Gastroesophageal sphincter (tissue), 4 donors: ENCODE results near the gene WDHD1. TPM values are rescaled to one million over a fixed set of nuclear protein-coding genes. Genes with fewer than 3 reads are reported as not detected.

ENCODE experiments used
- ATAC-seq: fragments of 150-250 bp; one replicate; pipeline ENCODE4 v1.9.1; 2016; ENCODE audit warnings: mild to moderate bottlenecking, moderate library complexity
- H3K27ac ChIP-seq, 4 donors: fragments of 200-600 bp; sonication (generic) in 3 of 4; 1 replicate in 3 of 4; 2 replicates in 1 of 4; pipeline ENCODE4 v1.5.1; 2016 to 2019
- H3K27me3 ChIP-seq: fragments of 200-600 bp; sonication (generic); one replicate; pipeline ENCODE4 v1.5.1; 2019
- H3K36me3 ChIP-seq, 2 donors: fragments of 200-600 bp; sonication (generic); one replicate each; pipeline ENCODE4 v1.5.1; 2019; ENCODE audit warnings: control low read depth in 1 of 2
- H3K4me1 ChIP-seq, 3 donors: fragments of 200-600 bp; sonication (generic); 1 replicate in 2 of 3; 2 replicates in 1 of 3; pipeline ENCODE4 v1.5.1; 2016 to 2019; ENCODE audit warnings: control low read depth in 2 of 3
- H3K4me3 ChIP-seq, 2 donors: fragments of 200-600 bp; sonication (generic); one replicate each; pipeline ENCODE4 v1.5.1; 2019; ENCODE audit warnings: mild to moderate bottlenecking in 1 of 2, moderate library complexity in 1 of 2
- H3K9me3 ChIP-seq, 3 donors: fragments of 200-600 bp; sonication (generic); one replicate each; pipeline ENCODE4 v1.5.1; 2017 to 2019; ENCODE audit warnings: control low read depth in 2 of 3
- EP300 ChIP-seq: sonication (generic); formaldehyde crosslinking; IDR thresholded peaks from one replicate; pipeline ENCODE4 v1.6.1; 2017; ENCODE audit warnings: antibody characterized with exemption, mild to moderate bottlenecking
- POLR2A ChIP-seq, 2 donors: fragments of 450-650 bp; IDR thresholded peaks; one replicate each; pipeline ENCODE4 v1.6.1; 2017; ENCODE audit warnings: antibody characterized with exemption in 2 of 2, mild to moderate bottlenecking in 2 of 2, moderate library complexity in 1 of 2
- POLR2AphosphoS5 ChIP-seq: sonication (generic); formaldehyde crosslinking; IDR thresholded peaks from one replicate; pipeline ENCODE4 v1.6.1; 2017; ENCODE audit warnings: antibody characterized with exemption
- WGBS, 2 donors: methylation state at CpG; one replicate each; pipeline ENCODE4 v1.1.5; 2018; ENCODE audit warnings: low coverage in 1 of 2; 5-methylcytosine and 5-hydroxymethylcytosine counted together
- total RNA-seq, 4 donors: library from RNA; depleted of rRNA; stranded (reverse); fragments of >200 nt; gene quantifications; one replicate each; pipeline ENCODE4 v1.1.0, GENCODE V29; 2016
- TF ChIP-seq, protein P1 (sequence below), 4 experiments: fragments of 200-600 bp in 2 of 4; fragments of 450-650 bp in 2 of 4; sonication (generic) in 1 of 4; IDR thresholded peaks; one replicate each; pipeline ENCODE4 v1.5.1; 2017 to 2019; ENCODE audit warnings: antibody characterized with exemption in 4 of 4, mild to moderate bottlenecking in 2 of 4, moderate library complexity in 2 of 4

WDHD1 gene
- total RNA-seq, 4 donors from 2014 or later, result 0.47 to 5.3 (median 2.2) TPM

GRCh38 chr14:55000381-55000780 is 26.5 kb downstream of the WDHD1 start:
- Histone ChIP-seq H3K27ac (no peak overlapping the region), H3K4me3 (no peak overlapping the region), H3K27me3 (no peaks in the 10 kb centered on the region), H3K36me3 (peaks cover 0 to 26% of the 10 kb centered on the region in 2 donors), H3K9me3 (no peaks in the 10 kb centered on the region), H3K4me1 (no peaks in the 10 kb centered on the region)
- 94% methylated on average over 3 of the region's 3 CpGs; no CpG with 5 or more reads in 1 of the 2 donors for WGBS, 2 donors
- no peak for ATAC-seq
- TF ChIP-seq POLR2AphosphoS5 (no peak), EP300 (no peak), POLR2A (IDR thresholded peaks at IDR 0.05) (no peak)
- TF ChIP-seq, protein P1, sequence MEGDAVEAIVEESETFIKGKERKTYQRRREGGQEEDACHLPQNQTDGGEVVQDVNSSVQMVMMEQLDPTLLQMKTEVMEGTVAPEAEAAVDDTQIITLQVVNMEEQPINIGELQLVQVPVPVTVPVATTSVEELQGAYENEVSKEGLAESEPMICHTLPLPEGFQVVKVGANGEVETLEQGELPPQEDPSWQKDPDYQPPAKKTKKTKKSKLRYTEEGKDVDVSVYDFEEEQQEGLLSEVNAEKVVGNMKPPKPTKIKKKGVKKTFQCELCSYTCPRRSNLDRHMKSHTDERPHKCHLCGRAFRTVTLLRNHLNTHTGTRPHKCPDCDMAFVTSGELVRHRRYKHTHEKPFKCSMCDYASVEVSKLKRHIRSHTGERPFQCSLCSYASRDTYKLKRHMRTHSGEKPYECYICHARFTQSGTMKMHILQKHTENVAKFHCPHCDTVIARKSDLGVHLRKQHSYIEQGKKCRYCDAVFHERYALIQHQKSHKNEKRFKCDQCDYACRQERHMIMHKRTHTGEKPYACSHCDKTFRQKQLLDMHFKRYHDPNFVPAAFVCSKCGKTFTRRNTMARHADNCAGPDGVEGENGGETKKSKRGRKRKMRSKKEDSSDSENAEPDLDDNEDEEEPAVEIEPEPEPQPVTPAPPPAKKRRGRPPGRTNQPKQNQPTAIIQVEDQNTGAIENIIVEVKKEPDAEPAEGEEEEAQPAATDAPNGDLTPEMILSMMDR (IDR thresholded peaks at IDR 0.05), result no peak

DNA sequence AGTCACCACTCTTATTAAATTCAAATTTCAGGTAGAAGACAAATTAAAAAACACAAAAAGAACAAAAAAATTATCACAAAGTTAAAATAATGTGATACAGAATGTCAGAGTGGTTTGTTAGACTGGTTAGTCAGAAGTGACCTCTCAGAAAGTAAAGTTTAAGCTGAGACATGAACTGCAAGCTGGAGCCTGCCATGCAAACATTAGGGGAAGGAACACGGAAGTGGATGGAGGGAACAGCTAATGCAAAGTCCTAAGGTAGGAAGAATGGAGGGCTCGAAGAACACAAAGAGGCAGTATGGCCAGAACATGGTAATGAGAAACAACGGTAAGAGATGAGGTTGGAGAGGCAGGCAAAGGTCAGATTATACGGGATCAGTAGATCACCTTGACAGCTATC is 41.7 kb downstream of the WDHD1 start:
- Histone ChIP-seq H3K4me1 (no peaks in the 10 kb centered on the region), H3K27ac (no peak overlapping the region), H3K4me3 (no peak overlapping the region), H3K27me3 (no peaks in the 10 kb centered on the region), H3K9me3 (no peaks in the 10 kb centered on the region), H3K36me3 (peaks cover 0 to 7% of the 10 kb centered on the region in 2 donors)
- no peak for ATAC-seq
- no peak for TF ChIP-seq POLR2AphosphoS5
- no peak for TF ChIP-seq POLR2A (IDR thresholded peaks at IDR 0.05)
- TF ChIP-seq EP300, result no peak
- TF ChIP-seq, protein P1 (IDR thresholded peaks at IDR 0.05), result no peak
- WGBS, 2 donors, result 91 to 100% methylated on average over 3 to 4 of the region's 4 CpGs

DNA sequence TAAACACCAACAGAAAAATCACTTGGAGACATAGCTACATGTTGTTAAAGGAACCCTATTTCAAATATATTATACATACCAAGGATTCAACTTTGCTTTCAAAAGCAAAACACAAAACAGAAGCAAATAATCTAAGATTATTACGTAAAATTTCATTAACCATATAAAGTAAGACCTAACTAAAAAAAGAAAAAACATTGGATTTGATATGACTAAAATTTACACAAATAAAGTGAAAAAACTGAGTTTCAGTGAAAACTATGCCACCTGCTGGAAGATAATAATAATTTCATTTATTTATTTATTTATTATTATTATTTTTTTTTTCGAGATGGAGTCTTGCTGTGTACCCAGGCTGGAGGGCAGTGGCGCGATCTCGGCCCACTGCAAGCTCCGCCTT is 45.2 kb downstream of the WDHD1 start:
- H3K36me3 ChIP-seq, result peaks cover 0 to 7% of the 10 kb centered on the region in 2 donors
- H3K4me1 ChIP-seq, result no peaks in the 10 kb centered on the region
- H3K27ac ChIP-seq, result no peak overlapping the region
- no peaks in the 10 kb centered on the region for H3K27me3 ChIP-seq
- no peak overlapping the region for H3K4me3 ChIP-seq
- H3K9me3 ChIP-seq, result no peaks in the 10 kb centered on the region
- WGBS, 2 donors, result 67 to 83% methylated on average over 2 to 6 of the region's 6 CpGs
- ATAC-seq, result no peak
- TF ChIP-seq POLR2AphosphoS5 (no peak), EP300 (no peak), POLR2A (IDR thresholded peaks at IDR 0.05) (no peak)
- TF ChIP-seq, protein P1 (IDR thresholded peaks at IDR 0.05), result no peak

GRCh38 chr14:54979039-54979438 is 47.9 kb downstream of the WDHD1 start:
- TF ChIP-seq POLR2AphosphoS5, result no peak
- TF ChIP-seq, protein P1 (IDR thresholded peaks at IDR 0.05), result no peak
- TF ChIP-seq POLR2A (IDR thresholded peaks at IDR 0.05), result no peak
- TF ChIP-seq EP300, result no peak
- Histone ChIP-seq H3K9me3 (no peaks in the 10 kb centered on the region), H3K27ac (no peak overlapping the region), H3K27me3 (no peaks in the 10 kb centered on the region), H3K36me3 (peaks cover 0 to 1% of the 10 kb centered on the region in 2 donors), H3K4me3 (no peak overlapping the region), H3K4me1 (no peaks in the 10 kb centered on the region)
- ATAC-seq, result no peak
- WGBS, 2 donors, result 67 to 100% methylated on average over 1 to 3 of the region's 3 CpGs

DNA sequence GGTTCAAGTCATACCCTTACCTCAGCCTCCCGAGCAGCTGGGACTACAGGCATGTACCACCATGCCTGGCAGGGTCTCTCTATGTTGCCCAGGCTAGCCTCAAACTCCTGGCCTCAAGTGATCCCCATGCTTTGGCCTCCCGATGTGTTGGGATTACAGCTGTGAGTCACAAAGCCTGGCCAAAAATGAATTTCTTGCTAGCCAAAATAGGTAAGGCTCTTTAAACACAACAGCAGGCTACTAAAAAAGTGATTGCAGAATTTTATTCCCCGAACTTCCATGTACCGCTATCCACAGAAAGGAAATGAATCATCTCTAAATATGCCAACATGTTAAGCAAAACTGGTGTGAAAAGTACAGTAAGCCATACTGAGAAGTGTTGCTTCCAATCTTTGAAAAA is 50.6 kb downstream of the WDHD1 start:
- 72 to 80% methylated on average over 3 to 4 of the region's 4 CpGs for WGBS, 2 donors
- no peak overlapping the region for H3K4me3 ChIP-seq
- H3K27ac ChIP-seq, result no peak overlapping the region
- no peaks in the 10 kb centered on the region for H3K36me3 ChIP-seq
- H3K27me3 ChIP-seq, result no peaks in the 10 kb centered on the region
- H3K4me1 ChIP-seq, result no peaks in the 10 kb centered on the region
- TF ChIP-seq POLR2AphosphoS5 (no peak), POLR2A (IDR thresholded peaks at IDR 0.05) (no peak), EP300 (no peak)
- TF ChIP-seq, protein P1 (IDR thresholded peaks at IDR 0.05), result no peak
- no peak for ATAC-seq
- no peaks in the 10 kb centered on the region for H3K9me3 ChIP-seq
